GM21717 (cell line): ENCODE data around the gene P4HA1.

ENCODE experiments used
- ATAC-seq: cut with Tn5 transposase; IDR thresholded peaks from one replicate; pipeline ENCODE4 v1.9.1; 2021; ENCODE audit warnings: mild to moderate bottlenecking, moderate library complexity; ENCODE audit not compliant: unreplicated experiment

Gene P4HA1

GRCh38 chr10:73094986-73095480 is 1.6 kb downstream of the P4HA1 start:
- no peak for ATAC-seq

- ATAC-seq: no peak
Measured at GRCh38 chr10:73093922-73094850, 2.5 kb downstream of the P4HA1 start.

GRCh38 chr10:73092830-73093229 is 3.8 kb downstream of the P4HA1 start:
- ATAC-seq: no peak

GRCh38 chr10:73088304-73088703 is 8.4 kb downstream of the P4HA1 start:
- no peak for ATAC-seq

GRCh38 chr10:73086816-73087215 is 9.8 kb downstream of the P4HA1 start:
- ATAC-seq: no peak

GRCh38 chr10:73084209-73084608 is 12.5 kb downstream of the P4HA1 start:
- no peak for ATAC-seq

GRCh38 chr10:73083221-73083620 is 13.4 kb downstream of the P4HA1 start:
- ATAC-seq: no peak

GRCh38 chr10:73079779-73080541 is 16.7 kb downstream of the P4HA1 start:
- no peak for ATAC-seq

GRCh38 chr10:73076360-73077183 is 20.1 kb downstream of the P4HA1 start:
- ATAC-seq: no peak

GRCh38 chr10:73075829-73076228 is 20.8 kb downstream of the P4HA1 start:
- ATAC-seq: no peak

GRCh38 chr10:73073627-73074026 is 23.0 kb downstream of the P4HA1 start:
- ATAC-seq: no peak

GRCh38 chr10:73065441-73065840 is 31.2 kb downstream of the P4HA1 start:
- no peak for ATAC-seq

GRCh38 chr10:73061743-73062142 is 34.9 kb downstream of the P4HA1 start:
- no peak for ATAC-seq

GRCh38 chr10:73060738-73061635 is 35.7 kb downstream of the P4HA1 start:
- ATAC-seq: no peak

GRCh38 chr10:73060173-73060572 is 36.5 kb downstream of the P4HA1 start:
- no peak for ATAC-seq

- ATAC-seq: no peak
Measured at GRCh38 chr10:73058057-73058591, 38.5 kb downstream of the P4HA1 start.

- ATAC-seq: no peak
Measured at GRCh38 chr10:73054286-73054685, 42.4 kb downstream of the P4HA1 start.

GRCh38 chr10:73053275-73053674 is 43.4 kb downstream of the P4HA1 start:
- no peak for ATAC-seq

GRCh38 chr10:73044378-73045285 is 52.0 kb downstream of the P4HA1 start:
- no peak for ATAC-seq
